Caki2 (cell line): Measurements from ENCODE around the gene RAC2. TPM values are rescaled to one million over a fixed set of nuclear protein-coding genes. Genes with fewer than 3 reads are reported as not detected.
A peak's percentile ranks its signal among the peaks of the same experiment; 100 is the strongest.

Experiments
- DNase-seq: peaks from one replicate; pipeline ENCODE4 v3.0.0-alpha.2; 2015; ENCODE audit warnings: low read depth
- in situ Hi-C: cut with HindIII; loops from 2 replicates; pipeline ENCODE4 v1.10.0; 2016; ENCODE audit warnings: low sequenced_read_pairs, low pct_unique_long_range_greater_than_20kb, mixed read lengths
- total RNA-seq: library from RNA; depleted of rRNA; stranded (reverse); fragments of >200 nt; shearing (Covaris generic); gene quantifications from 2 replicates; pipeline ENCODE4 v1.2.3, GENCODE V29; 2014; ENCODE audit warnings: low replicate concordance

Gene RAC2
- total RNA-seq, 1 experiment from 2014 or later: 20.6 TPM

DNA sequence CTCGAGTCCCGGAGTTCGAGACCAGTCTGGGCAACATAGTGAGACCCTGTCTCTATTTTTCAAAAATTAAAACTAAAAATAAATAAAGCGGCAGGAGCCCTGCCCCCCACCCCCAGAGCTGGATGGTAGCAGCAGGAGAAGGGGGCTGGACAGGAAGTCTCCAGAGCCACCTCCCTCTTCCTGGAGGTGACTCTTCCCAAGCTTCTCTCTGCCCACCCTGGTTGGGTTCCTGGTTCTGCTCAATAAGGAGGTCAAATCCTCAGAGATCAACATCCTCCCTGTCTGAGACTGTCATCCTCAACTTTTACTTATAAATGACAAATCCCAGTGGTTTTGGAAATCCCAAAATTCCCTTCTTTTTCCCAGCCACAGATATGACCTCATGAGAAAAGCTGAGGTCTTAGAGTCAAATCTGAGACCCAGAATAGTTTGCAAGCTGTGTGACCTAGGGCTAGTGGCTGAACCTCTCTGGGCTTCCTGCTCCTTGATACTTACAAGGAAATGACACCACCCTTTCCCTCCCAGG, 57.0 kb downstream of the RAC2 start:
- peak; percentile 34 for DNase-seq
- in situ Hi-C loops: loop anchor here (10.0 kb wide), 2 partner anchors 132 to 138 kb away; partner anchors contain the start of gene KCTD17

DNA sequence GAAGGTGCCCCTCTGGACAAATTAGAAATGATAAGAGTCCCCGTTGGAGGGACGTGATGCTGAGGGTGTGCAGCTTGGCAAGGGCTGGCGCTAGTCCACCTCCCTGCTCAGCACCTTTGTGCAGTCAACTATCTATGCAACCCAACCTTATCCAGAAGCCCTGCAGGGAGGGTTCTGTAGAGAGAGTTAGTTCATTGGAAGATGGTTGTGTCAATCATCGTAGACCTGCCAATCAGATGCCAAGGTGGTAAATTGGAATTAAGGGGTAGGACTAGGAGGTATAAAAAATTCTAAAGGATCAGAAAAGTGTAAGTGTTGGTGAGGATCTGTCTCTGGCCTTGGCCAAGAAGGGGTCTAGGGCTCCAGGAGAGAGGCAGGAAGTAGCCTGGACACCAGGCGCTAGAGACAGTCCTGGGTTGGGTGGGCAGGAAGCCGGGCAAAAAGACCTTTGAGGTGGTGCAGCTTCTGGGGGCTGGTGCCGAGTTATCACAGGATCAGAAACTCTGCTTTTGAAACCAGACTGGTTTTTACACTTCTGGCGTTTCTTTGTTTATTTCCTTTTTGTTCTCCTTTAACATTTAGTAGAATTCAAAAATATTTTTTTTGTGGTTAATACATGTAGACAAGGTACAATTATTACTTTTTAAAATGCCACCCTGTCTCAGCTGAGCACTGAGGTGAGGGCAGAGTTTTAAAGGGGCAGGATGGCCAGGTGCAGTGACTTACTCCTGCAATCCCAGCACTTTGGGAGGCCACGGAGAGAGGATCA, 57.7 kb downstream of the RAC2 start:
- DNase-seq: peak; percentile 75
- in situ Hi-C loops: loop anchor here (10.0 kb wide), 2 partner anchors 132 to 138 kb away; partner anchors contain the start of gene KCTD17

DNA sequence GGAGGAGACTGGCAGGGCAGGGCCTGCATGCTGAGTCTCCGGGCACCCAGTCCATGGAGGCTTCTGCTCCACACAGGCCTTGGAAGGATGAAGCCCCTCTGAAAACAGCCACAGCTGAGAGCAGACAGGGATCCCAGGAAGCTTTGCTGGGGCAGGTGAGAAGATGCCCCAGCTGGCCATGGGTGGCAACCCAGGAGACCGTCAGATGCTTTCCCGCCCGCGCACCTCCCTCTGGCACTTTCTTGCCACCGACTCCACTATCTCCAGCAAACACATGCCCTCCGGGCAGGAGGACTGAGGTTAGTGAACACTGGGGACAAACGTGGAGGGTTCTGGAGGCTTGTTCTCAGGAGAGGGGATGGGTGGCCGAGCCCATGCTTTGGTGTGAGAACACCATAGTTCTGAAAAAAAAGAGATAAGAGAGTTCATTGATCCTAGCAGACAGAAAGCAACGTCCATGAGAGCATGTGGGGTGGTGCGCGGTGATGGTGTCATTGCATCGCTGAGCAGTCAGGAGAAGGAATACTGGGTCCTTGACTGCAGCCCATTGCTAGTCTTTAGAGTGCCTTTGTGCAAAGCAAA, 58.3 kb downstream of the RAC2 start:
- no peak for DNase-seq
- in situ Hi-C loops: loop anchor here (10.0 kb wide), 2 partner anchors 131 to 139 kb away; partner anchors contain the start of gene KCTD17

DNA sequence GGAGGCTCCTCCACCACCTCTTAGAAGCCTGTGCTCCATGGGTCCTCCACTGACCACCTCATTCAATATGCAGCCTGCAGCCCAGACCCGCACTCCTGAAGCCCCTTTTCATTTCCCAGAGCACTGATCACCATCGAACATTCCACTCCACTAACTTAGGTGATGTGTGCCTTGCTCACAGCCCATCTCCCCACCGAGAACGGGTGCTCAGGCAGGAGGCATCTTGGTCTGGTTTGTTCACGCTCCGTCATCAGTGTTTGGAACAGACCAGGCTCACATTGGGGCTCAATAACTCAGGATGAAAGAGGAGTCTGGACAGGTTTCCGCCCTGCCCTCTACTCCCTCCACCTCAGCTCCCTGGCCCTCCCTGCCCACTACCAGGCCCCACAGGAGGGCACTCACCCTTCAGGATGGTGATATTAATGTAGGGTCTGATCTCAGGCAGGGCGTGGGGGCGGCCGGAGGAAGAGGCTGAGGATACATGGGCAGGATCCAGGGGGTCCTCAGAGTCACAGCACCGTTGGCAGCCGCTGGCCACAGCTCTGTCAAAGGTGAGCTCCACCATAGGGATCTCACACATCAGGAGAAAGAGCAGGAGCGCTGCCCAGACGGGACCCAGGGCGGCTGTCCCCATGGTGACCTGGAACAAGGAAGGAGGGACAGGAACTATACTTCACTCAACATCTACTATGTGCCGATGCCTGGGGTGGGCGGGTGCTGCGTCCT, 59.1 kb downstream of the RAC2 start:
- DNase-seq: no peak
- in situ Hi-C loops: loop anchor here (10.0 kb wide), 2 partner anchors 130 to 140 kb away; partner anchors contain the start of gene KCTD17

DNA sequence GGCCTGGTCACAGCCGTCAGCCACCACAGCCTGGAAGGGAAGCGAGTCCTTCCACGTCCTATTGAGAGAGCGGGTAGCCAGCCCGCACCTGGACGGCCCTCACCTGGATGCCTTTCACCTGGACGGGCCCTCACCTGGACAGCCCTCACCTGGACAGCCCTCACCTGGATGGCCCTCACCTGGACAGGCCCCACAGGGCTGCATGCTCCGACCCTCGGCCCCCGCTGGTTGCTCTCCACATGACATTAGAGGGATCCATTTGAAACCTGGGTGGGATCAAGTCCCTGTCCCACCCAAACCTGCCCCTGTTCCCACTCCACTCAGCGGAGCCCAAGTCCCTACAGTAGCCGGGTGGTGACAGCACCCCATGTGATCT, 59.7 kb downstream of the RAC2 start:
- no peak for DNase-seq
- in situ Hi-C loops: loop anchor here (10.0 kb wide), 2 partner anchors 130 to 140 kb away; partner anchors contain the start of gene KCTD17

DNA sequence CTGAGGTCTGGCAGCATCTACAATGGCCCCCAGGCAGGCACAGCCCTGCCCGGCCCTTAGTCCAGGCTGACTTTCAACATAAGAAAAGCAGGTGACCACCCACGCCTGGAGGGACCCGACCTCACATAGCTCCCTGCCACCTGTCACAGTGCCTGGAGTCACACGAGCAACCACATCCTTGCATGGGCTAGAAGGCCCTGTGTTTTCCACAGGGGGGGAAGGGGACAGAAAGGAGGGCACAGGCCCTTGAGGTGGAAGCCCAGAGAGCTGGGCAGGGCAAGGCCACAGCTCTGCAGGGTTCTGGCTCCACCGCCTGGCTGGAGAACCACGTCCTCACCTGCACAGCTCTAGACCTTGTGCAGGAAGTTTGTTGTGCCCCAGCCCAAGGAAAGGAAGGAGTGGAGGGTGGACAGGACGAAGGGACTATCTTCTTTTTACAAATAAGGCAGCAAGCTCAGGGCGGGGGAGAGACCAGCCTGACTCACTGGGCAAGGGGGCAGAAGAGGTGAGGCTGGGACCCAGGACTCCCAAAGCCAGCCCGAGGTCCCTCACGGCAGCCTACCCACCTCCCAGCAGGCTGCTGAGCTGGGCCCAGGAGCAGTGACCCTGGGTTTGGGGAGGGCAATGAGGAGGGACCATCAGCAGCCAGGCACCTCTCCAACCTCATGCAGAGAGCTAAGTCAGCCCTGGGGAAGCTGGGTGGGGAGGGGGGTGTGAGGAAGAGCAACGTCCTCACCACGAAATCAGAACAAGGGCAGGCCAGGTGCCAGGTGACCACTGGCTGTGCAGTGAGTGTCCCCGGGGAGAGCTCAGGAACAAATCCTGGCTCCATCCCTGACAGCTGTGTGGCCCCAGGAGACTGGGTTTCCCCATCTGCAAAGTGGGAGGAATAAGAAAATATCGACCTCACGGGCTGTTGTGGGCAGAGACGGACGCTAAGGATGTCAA, 60.4 kb downstream of the RAC2 start:
- DNase-seq: no peak
- in situ Hi-C loops: loop anchor here (10.0 kb wide), 2 partner anchors 129 to 141 kb away; partner anchors contain the start of gene KCTD17

DNA sequence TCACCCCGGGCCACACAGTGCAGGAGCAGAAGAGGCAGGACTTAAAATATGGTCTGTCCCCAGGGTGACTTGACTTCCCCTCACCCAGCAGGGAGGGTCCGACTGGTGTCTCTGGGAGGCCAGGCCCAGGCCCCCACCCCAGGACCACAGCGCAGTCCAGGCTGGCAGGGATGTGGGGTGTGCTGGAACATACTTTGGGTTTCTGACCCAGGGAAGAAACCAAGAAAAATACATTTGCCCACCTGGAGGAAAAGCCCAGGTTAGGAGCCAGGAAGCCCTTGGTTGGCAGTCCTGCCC, 61.2 kb downstream of the RAC2 start:
- DNase-seq: no peak
- in situ Hi-C loops: loop anchor here (10.0 kb wide), 2 partner anchors 128 to 142 kb away; partner anchors contain the start of gene KCTD17

DNA sequence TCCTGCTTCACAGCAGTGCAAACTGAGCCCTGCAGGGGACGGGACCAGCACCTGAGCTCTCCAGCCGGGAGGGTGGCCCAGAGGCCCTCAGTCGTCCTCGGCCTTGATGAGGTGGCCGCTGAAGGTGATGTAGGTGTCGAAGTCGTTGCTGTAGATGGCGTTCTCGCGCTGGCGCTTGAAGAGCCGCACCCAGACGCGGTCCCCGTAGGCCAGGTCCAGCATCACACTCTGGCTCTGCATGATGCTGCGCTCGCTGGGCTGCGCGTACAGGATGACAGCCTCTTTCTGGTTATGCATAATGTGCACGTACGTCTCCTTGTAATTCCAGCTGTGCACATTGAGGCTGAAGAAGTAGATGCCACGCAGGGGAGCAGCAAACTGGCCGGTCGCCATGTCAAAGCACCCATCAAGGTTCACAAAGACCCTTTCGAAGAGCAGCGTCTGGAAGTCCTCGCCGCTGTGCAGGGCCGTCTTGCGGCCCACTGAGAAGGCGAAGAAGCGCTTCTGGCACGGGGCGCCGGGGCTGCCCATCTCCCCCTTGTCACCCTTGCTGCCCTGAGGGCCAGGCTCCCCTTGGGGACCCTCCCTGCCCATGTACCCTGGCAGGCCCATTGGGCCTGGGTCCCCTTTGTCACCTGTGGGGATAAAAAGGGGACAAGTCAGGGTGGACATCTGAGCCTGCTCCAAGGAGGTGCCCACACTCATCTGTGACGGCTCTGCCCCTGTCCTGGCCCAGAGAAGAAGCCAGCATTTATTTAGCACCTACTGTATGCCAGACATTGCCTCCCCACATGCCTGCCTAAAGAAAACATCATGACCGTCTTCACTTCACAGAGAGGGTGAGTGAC, 61.7 kb downstream of the RAC2 start:
- no peak for DNase-seq
- in situ Hi-C loops: loop anchor here (10.0 kb wide), 2 partner anchors 128 to 142 kb away; partner anchors contain the start of gene KCTD17

DNA sequence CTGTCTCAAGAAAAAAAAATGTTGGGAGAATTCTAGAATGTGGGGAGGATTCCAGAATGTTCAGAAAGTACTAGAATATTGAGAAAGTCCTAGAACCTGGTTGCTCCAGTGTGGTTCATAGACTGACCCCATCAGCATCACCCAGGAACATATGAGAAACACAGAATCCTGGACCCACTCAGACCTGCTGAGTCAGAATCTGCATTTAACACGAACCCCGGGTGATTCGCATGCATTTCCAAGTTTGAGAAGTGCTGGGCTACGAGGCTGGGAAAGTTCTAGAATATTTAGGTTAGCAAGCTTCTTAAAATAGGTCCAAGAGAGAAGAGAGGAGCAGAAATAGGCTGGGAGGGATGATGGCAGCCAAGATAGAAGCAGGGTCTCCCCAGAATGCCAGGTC, 62.4 kb downstream of the RAC2 start:
- in situ Hi-C loops: loop anchor here (10.0 kb wide), 2 partner anchors 127 to 143 kb away; partner anchors contain the start of gene KCTD17
- DNase-seq: no peak

DNA sequence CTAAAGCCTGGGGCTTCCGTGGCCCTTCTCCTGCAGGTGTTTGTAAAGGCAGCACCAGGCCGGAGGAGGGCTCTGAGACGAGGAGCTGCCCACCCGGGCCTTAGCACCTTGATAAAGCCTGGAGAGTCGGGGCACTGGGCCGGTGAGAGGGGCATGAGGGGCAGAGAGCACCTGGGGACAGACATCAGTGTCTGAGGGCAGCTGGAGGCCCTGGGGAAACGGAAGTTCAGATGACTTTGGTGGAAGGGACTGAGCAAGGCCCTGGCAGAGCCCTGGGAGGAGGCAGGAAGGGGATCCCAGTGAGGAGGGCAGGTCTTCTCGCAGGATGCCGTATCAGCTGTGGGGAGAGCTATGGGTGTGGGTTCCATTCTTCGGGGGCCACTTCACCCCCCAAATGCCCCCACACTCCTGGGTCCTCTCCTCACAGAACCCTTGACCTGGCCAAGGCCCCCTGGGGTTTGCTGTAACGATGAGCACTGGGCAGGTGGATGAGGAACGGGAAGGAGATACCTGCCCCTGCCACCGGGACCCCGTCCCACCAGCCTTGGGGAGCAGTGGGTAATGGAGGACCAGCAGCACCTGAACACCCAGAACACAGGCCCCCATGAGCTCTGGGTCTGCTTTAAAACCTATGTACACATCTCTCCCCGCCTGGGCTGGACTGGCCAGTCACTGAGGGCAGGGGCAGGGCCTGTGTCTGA, 63.4 kb downstream of the RAC2 start:
- in situ Hi-C loops: loop anchor here (10.0 kb wide), 2 partner anchors 126 to 144 kb away; partner anchors contain the start of gene KCTD17
- DNase-seq: no peak

DNA sequence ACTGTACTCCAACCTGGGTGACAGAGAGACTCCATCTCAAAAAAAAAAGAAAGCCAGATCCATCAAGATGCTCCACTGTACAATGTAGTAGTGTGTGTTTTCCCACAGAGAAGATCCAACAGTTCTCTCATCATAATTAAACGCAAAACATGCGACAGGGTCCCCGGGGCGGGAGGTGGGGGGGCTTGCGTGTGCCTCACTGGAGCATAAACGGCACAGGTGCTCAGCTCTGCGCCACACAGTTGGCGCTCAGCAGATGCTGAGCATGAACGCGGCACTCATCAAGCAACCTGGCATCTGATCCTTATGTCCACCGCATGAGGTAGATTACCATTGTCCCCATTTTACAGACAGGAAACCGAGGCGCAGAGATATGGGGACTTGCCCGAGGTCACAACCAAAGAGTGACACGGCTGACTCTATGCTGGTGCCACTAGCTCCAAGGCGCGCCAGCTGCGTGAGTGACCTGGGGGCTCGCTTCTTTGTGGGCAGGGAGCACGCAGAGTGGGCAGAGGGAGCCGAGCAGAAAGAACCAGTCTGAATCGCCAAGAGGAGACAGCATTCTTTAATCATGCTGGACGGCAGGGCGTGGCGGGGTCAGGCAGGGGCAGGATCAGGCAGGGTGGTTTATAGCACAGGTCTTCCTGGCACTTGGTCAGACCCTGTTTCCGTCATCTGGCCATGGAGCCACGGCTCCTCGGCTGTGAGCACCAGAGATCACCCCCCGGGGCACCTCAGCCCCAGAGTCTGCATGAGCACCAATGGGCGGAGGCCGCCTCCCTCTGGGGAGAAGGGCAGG, 64.2 kb downstream of the RAC2 start:
- in situ Hi-C loops: loop anchor here (10.0 kb wide), 2 partner anchors 125 to 145 kb away; partner anchors contain the start of gene KCTD17
- DNase-seq: no peak

DNA sequence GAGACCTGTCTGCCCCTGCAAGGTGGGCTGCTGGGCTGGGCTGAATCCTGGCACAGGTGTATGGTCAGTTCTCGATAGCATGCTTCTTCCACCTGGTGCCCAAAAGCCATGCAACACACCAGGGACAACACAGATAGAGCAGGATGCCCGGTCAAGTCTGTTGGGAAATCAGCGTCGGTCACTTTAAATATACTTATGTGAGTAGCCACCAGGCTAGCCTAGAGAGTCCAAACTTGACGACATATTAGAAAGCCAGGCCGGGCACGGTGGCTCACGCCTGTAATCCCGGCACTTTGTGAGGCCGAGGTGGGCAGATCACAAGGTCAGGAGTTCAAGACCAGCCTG, 65.0 kb downstream of the RAC2 start:
- DNase-seq: no peak
- in situ Hi-C loops: no loop called here

DNA sequence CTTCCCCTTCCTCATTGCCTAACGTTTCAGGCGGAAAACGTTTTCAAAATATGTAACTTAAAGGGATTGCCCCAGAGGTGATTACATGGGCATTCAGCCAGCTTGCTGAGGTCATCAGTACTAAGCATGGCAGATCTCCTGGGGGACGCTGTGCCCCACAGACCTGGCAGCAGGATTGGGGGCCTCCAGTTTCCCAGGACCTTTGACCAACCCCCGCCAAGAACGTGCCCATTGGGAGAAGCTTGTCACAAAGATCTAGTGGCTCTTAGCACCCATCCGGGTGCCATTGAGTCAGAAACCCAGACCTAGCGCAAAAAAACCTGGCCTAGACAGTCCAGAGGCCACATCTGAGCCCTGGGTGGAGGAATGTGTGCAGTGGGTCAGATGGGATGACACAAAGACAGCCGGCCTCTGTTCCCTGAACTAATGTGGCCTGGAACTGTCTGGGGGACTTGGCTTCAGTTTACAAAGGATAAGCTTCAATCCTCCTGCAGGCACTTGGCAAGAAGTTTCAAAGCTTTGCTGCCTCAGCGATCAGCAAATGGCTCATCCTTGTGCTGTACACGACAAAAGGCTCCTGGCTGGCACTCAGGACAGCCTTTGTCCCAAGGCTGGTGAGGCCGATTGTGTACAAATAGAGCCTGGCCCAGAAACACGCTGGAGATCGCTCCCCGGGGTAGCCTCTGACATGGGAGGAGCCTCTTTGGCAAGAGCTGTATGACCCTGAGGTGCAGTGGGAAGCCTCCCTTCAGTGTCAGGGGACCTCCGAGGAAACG, 65.5 kb downstream of the RAC2 start:
- in situ Hi-C loops: no loop called here
- peak; percentile 24 for DNase-seq

DNA sequence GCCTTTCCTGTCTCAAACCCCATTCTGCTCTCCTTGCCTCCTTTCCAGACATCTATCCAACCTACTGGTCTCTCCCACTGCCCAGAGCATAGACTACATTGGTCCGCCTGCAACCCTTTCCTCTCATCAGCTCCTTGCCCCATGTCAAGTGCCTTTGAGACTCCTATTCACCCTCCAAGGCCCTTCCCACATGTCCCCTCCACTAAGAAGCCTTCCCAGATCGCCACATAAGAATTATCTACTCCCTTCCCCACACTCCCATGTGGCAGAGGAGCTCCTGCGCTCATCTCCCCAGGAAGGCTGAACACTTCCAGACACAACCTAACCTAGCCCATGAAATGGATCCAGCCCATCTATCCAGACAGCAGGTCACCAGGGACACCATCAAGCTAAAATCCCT, 66.3 kb downstream of the RAC2 start:
- no peak for DNase-seq
- in situ Hi-C loops: no loop called here

DNA sequence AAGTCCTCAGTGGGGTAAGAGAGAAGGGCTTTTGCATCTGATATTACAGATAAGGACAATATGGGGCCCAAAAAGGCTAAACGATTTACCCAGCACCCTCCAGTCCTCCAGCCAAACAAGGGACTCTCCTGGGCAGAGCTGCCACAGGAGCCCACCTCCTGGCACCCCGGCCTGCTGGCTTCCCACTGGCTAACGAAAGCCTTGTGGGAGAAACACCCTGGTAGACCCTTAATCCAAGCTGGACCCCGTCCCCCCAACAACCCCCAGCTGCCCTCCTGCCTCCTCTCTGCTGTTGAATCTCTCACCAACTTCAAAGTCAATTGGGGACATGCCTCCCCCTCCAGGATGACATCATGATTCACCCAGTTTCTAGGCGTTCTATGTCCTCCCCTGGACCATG, 66.8 kb downstream of the RAC2 start:
- in situ Hi-C loops: no loop called here
- DNase-seq: no peak
